Epithelial cell of proximal tubule (primary cell): ENCODE measurements around the gene ATF6B. TPM values are rescaled to one million over a fixed set of nuclear protein-coding genes. Genes with fewer than 3 reads are reported as not detected.

Experiments used
- DNase-seq: peaks from one replicate; pipeline ENCODE4 v3.0.0-alpha.2; 2011; ENCODE audit warnings: low read depth
- H3K4me3 ChIP-seq: 2 replicates; pipeline ENCODE4 v1.5.1; 2011; ENCODE audit warnings: low read depth, mild to moderate bottlenecking, low read length
- CTCF ChIP-seq: conservative IDR thresholded peaks from 2 replicates; pipeline ENCODE4 v1.5.1; 2012; ENCODE audit warnings: low read depth, mild to moderate bottlenecking, low read length
- total RNA-seq: library from RNA; depleted of rRNA; stranded (reverse); fragments of >200 nt; gene quantifications from 2 replicates; pipeline ENCODE4 v1.2.3, GENCODE V29; 2015

The ATF6B gene
- total RNA-seq, 1 donor from 2014 or later, result 23.2 TPM

- TF ChIP-seq CTCF, result no peak
- no peak for DNase-seq
These were observed 12.5 kb upstream of the ATF6B start for GRCh38 chr6:32140420-32141046.

GRCh38 chr6:32139590-32139989 lies 11.5 kb upstream of the ATF6B start:
- TF ChIP-seq CTCF, result no peak
- no peak for DNase-seq
- no peak overlapping the region for H3K4me3 ChIP-seq

More at GRCh38 chr6:32140420-32141046, 12.5 kb upstream of the ATF6B start:
- no peak overlapping the region for H3K4me3 ChIP-seq

DNA sequence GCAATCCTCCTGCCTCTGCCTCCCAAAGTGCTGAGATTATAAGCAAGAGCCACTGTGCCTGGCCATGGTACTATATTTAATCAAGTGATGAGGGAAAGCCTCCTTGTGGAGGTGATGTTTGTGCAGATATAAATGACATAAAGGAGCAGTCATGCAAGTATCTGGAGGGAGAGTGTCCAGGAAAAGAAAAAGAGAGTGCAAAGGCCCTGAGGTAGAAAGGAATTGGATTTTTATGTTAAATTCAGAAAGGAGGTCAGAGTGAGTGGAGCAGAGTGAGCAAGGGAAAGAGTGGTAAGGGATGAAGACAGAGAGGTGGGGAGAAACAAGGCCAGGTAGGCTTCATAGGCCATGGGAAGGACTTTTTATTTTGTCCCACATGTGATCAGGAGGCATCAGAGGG lies 9.4 kb upstream of the ATF6B start:
- TF ChIP-seq CTCF, result no peak
- DNase-seq, result no peak

DNA sequence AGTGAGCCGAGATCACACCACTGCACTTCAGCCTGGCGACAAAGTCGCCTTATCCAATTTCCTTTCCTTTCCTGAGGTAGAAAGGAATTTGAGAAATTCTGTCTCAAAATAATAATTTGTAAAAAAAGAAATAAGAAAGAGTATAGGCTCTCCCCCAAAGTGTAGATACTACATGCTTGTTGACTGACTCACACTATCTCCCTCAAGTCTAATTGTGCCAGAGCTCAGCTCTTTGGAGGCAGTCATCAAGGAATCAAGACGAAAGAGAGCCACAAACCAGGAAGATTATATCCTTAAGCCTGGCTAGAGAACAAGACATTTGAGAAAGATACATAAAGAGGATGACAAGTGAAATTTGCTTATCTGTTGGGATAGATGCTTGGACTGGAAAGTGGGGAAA lies 5.7 kb upstream of the ATF6B start:
- no peak for TF ChIP-seq CTCF
- no peak overlapping the region for H3K4me3 ChIP-seq
- no peak for DNase-seq

More for the DNA sequence above, 9.4 kb upstream of the ATF6B start:
- no peak overlapping the region for H3K4me3 ChIP-seq

DNA sequence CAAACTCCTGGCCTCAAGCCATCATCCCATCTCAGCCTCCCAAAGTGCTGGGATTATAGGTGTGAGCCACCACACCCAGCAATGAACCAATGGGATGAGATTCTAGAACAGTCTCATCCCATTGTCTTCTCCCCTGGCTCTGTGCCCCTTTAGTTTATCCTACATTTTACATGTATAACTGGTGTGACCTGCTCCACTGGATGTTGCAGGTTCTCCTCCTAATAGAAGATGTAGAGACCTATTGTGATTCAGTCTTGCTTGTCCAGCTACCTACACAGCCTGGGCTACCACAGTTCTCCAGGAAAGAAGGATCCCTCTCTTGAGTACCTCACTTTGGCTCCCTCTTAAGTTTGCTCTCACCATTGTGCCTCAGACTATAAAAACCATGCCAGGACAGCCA lies 4.1 kb upstream of the ATF6B start:
- H3K4me3 ChIP-seq, result no peak overlapping the region
- no peak for DNase-seq
- TF ChIP-seq CTCF, result no peak

- H3K4me3 ChIP-seq, result no peak overlapping the region
- no peak for TF ChIP-seq CTCF
- DNase-seq, result no peak
These were observed 3.4 kb upstream of the ATF6B start for GRCh38 chr6:32131439-32131948.
